HepG2 (cell line): ENCODE measurements around the gene PLRG1. TPM values are rescaled to one million over a fixed set of nuclear protein-coding genes. Genes with fewer than 3 reads are reported as not detected.

ENCODE experiments used
- BRD4 ChIP-seq: sonication (generic); formaldehyde crosslinking; IDR thresholded peaks from 2 replicates; pipeline ENCODE4 v1.4.0; 2020; ENCODE audit warnings: missing genetic modification reagents
- EED ChIP-seq: sonication (generic); formaldehyde crosslinking; IDR thresholded peaks from 2 replicates; pipeline ENCODE4 v1.5.0; 2020; ENCODE audit warnings: mild to moderate bottlenecking, missing genetic modification reagents
- HMGA1 ChIP-seq: sonication (generic); formaldehyde crosslinking; conservative IDR thresholded peaks from 2 replicates; pipeline ENCODE4 v1.4.0; 2020; ENCODE audit warnings: missing genetic modification reagents
- HNRNPK ChIP-seq: fragments of 200-400 bp; formaldehyde crosslinking; IDR thresholded peaks from 2 replicates; pipeline ENCODE4 v1.6.1; 2018; ENCODE audit warnings: low read length, low read depth, moderate library complexity, mild to moderate bottlenecking; ENCODE audit not compliant: poor library complexity, severe bottlenecking
- IKZF4 ChIP-seq: sonication (generic); formaldehyde crosslinking; IDR thresholded peaks from 2 replicates; pipeline ENCODE4 v1.5.1; 2020; ENCODE audit warnings: borderline replicate concordance, mild to moderate bottlenecking, low read depth, missing genetic modification reagents; ENCODE audit errors: not compliant biosample characterization
- JUND ChIP-seq: sonication (generic); formaldehyde crosslinking; IDR thresholded peaks from 2 replicates; pipeline ENCODE4 v1.8.0; 2022; ENCODE audit warnings: mild to moderate bottlenecking, missing genetic modification reagents
- KDM5A ChIP-seq: fragments of 200-600 bp; sonication (generic); IDR thresholded peaks from 2 replicates; pipeline ENCODE4 v1.7.0; 2018; ENCODE audit warnings: antibody characterized with exemption, mild to moderate bottlenecking, low read length, borderline replicate concordance
- MBNL3 ChIP-seq: fragments of 250-450 bp; sonication (Bioruptor Pico); conservative IDR thresholded peaks from 2 replicates; pipeline ENCODE4 v1.8.0; 2022; ENCODE audit warnings: mild to moderate bottlenecking, inconsistent platforms
- MTERF4 ChIP-seq: sonication (generic); formaldehyde crosslinking; IDR thresholded peaks from 2 replicates; pipeline ENCODE4 v1.8.0; 2023; ENCODE audit warnings: mild to moderate bottlenecking, missing genetic modification reagents
- NFYB ChIP-seq: sonication (generic); formaldehyde crosslinking; IDR thresholded peaks from 2 replicates; pipeline ENCODE4 v1.4.0; 2020; ENCODE audit warnings: missing genetic modification reagents
- PCBP2 ChIP-seq: fragments of 200-400 bp; formaldehyde crosslinking; optimal IDR thresholded peaks from 2 replicates; pipeline ENCODE3; 2018; ENCODE audit warnings: low read length, low read depth; ENCODE audit not compliant: poor library complexity, severe bottlenecking
- SMC3 ChIP-seq: IDR thresholded peaks from 2 replicates; pipeline ENCODE4 v1.6.1; 2011; ENCODE audit warnings: low read length, improper control_type of control experiment
- SMYD3 ChIP-seq: sonication (generic); formaldehyde crosslinking; IDR thresholded peaks from 2 replicates; pipeline ENCODE4 v1.8.1; 2023; ENCODE audit warnings: mild to moderate bottlenecking, missing genetic modification reagents
- TBL1XR1 ChIP-seq: fragments of 150-350 bp; IDR thresholded peaks from 2 replicates; pipeline ENCODE4 v1.6.1; 2014; ENCODE audit warnings: borderline replicate concordance, low read length; ENCODE audit not compliant: partially characterized antibody
- TEAD3 ChIP-seq: optimal IDR thresholded peaks from 2 replicates; pipeline ENCODE3; 2016; ENCODE audit warnings: borderline replicate concordance
- THAP11 ChIP-seq: IDR thresholded peaks from 2 replicates; pipeline ENCODE4 v1.6.1; 2016; ENCODE audit warnings: missing biosample characterization, missing genetic modification reagents
- ZNF296 ChIP-seq: sonication (generic); formaldehyde crosslinking; conservative IDR thresholded peaks from 2 replicates; pipeline ENCODE4 v1.5.0; 2020; ENCODE audit warnings: mild to moderate bottlenecking, missing genetic modification reagents
- ZNF30 ChIP-seq: sonication (generic); formaldehyde crosslinking; IDR thresholded peaks from 2 replicates; pipeline ENCODE4 v1.5.0; 2020; ENCODE audit warnings: mild to moderate bottlenecking, missing genetic modification reagents
- ZNF33A ChIP-seq: sonication (generic); formaldehyde crosslinking; IDR thresholded peaks from 2 replicates; pipeline ENCODE4 v1.5.1; 2020; ENCODE audit warnings: missing genetic modification reagents, mild to moderate bottlenecking, moderate library complexity, borderline replicate concordance
- ZNF670 ChIP-seq: sonication (generic); formaldehyde crosslinking; IDR thresholded peaks from 2 replicates; pipeline ENCODE4 v1.8.0; 2022; ENCODE audit warnings: mild to moderate bottlenecking, missing genetic modification reagents, borderline replicate concordance
- ZNF75D ChIP-seq: sonication (generic); formaldehyde crosslinking; IDR thresholded peaks from 2 replicates; pipeline ENCODE4 v1.8.1; 2023; ENCODE audit warnings: missing genetic modification reagents, mild to moderate bottlenecking, borderline replicate concordance
- polyA plus RNA-seq, 8 experiments: library from polyadenylated mRNA; depleted of rRNA in 3 of 8; stranded (reverse) in 7 of 8; unstranded in 1 of 8; fragments of >200 nt; fragmentation: Illumina TruSeq in 4 of 8; extraction: Trizol in 4 of 8; gene quantifications; 2 replicates each; pipeline versions ENCODE4 v1.2.1 to v1.2.3, GENCODE V29; 2011 to 2016; ENCODE audit warnings: low read depth in 4 of 8, missing spikeins in 1 of 8, mixed read lengths in 1 of 8; ENCODE audit not compliant: insufficient read depth in 1 of 8
- total RNA-seq, 5 experiments: library from RNA; depleted of rRNA; stranded (reverse); fragments of >200 nt; fragmentation: Illumina TruSeq; extraction: Trizol; gene quantifications; 2 replicates each; pipeline ENCODE4 v1.2.3, GENCODE V29; 2016; ENCODE audit warnings: low read depth in 1 of 5
- TF ChIP-seq, protein P1 (sequence below): sonication (generic); formaldehyde crosslinking; IDR thresholded peaks from 2 replicates; pipeline ENCODE4 v1.8.0; 2022; ENCODE audit warnings: missing genetic modification reagents, mild to moderate bottlenecking, moderate library complexity, borderline replicate concordance
- TF ChIP-seq, protein P2 (sequence below): sonication (generic); formaldehyde crosslinking; IDR thresholded peaks from 2 replicates; pipeline ENCODE4 v1.8.0; 2022; ENCODE audit warnings: missing genetic modification reagents, low read depth, mild to moderate bottlenecking, borderline replicate concordance

PLRG1 gene
- total and polyA plus RNA-seq, 2 of the 13 experiments (the other 11 are each of a cell fraction or from before 2014, with no cell fraction given), result 77.3 to 110 TPM

DNA sequence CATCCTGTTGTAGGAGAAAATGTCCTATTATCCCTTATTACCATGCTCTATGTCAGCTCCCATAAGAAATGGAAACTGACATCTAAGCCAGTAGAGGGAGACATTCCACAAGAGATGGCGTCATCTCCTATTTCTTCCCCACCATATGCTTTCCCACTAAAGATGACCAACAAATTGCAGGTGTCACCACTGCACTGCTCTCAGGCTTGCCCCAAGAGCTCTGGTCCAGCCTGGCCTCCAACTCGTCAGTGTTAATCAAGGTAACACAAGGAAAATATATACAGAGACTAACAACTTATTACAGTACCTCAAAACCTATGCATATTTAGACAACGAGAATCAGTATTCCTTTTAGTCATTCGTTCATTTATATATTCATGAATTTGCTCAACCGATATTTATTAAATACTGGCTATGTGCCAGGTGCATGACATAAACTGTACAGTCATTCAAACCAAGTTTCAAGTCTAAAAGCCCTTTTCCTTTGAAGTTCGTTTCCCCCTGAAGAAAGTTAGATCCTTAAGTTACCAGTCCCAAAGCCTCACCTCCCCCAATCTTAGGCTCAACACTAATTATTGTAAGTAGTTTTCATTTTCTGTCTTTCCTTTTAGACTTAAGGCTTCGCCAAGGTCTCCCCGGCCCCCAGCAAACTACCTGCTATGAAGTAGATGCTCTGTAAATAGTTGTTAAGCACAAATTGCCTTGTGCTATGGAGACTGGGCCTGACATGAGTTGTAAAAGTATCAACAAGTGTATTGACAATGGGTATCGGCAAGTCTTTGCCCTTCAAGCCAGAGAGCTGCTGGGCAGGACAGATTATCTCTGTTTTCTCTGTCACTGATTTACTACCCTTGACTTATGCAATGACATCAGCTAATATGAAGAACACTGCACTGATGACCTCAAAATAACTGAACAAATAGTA, 9.6 kb upstream of the PLRG1 start (continued):
- no peak for TF ChIP-seq ZNF296 (CRISPR knock-in tag)
- no peak for TF ChIP-seq ZNF670 (CRISPR knock-in tag)
- peak; percentile 72 for TF ChIP-seq THAP11
- no peak for TF ChIP-seq MTERF4 (CRISPR knock-in tag)
- no peak for TF ChIP-seq JUND
- no peak for TF ChIP-seq ZNF30 (CRISPR knock-in tag)
- no peak for TF ChIP-seq HNRNPK
- no peak for TF ChIP-seq PCBP2
- 0 out of 2 replicates have a peak, but pooled peaks have one; percentile 65 for TF ChIP-seq BRD4 (CRISPR knock-in tag)
- TF ChIP-seq, protein P1, sequence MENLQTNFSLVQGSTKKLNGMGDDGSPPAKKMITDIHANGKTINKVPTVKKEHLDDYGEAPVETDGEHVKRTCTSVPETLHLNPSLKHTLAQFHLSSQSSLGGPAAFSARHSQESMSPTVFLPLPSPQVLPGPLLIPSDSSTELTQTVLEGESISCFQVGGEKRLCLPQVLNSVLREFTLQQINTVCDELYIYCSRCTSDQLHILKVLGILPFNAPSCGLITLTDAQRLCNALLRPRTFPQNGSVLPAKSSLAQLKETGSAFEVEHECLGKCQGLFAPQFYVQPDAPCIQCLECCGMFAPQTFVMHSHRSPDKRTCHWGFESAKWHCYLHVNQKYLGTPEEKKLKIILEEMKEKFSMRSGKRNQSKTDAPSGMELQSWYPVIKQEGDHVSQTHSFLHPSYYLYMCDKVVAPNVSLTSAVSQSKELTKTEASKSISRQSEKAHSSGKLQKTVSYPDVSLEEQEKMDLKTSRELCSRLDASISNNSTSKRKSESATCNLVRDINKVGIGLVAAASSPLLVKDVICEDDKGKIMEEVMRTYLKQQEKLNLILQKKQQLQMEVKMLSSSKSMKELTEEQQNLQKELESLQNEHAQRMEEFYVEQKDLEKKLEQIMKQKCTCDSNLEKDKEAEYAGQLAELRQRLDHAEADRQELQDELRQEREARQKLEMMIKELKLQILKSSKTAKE (CRISPR knock-in tag), result peak; percentile 94
- no peak for TF ChIP-seq IKZF4 (CRISPR knock-in tag)
- TF ChIP-seq NFYB (CRISPR knock-in tag), result peak; percentile 1; the same call in 1 of the 2 replicates
- no peak for TF ChIP-seq HMGA1 (CRISPR knock-in tag)
- TF ChIP-seq SMYD3 (CRISPR knock-in tag), result 0 out of 2 replicates have a peak, but pooled peaks have one; percentile 56
- peak; percentile 86 for TF ChIP-seq TEAD3 (CRISPR knock-in tag)
- TF ChIP-seq, protein P2, sequence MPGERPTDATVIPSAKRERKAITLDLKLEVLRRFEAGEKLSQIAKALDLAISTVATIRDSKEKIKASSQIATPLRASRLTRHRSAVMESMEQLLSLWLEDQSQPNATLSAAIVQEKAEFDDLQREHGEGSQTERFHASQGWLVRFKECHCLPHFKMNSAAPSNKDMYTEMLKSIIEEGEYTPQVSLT (CRISPR knock-in tag), result no peak
- TF ChIP-seq ZNF75D (CRISPR knock-in tag), result no peak
- TF ChIP-seq ZNF33A (CRISPR knock-in tag), result 0 out of 2 replicates have a peak, but pooled peaks have one; percentile 50
- TF ChIP-seq KDM5A, result no peak
- TF ChIP-seq EED (CRISPR knock-in tag), result no peak
- TF ChIP-seq TBL1XR1, result peak; percentile 84
- no peak for TF ChIP-seq MBNL3
- TF ChIP-seq SMC3, result peak; percentile 97
